RWPE2 (cell line): ENCODE data around the gene IRF2.
A peak's percentile ranks its signal among the peaks of the same experiment; 100 is the strongest.
"Not testable (repeated sequence)": the region's sequence is repeated elsewhere in the genome, so short reads cannot be mapped to it uniquely, and the experiment has no call there.

Experiments used
- ATAC-seq: fragments of 200-7000 bp; cut with Tn5 transposase; 3 replicates; pipeline ENCODE4 v1.9.1; 2021; ENCODE audit warnings: low read depth
- DNase-seq: peaks from one replicate; pipeline ENCODE4 v3.0.0-alpha.2; 2020; ENCODE audit warnings: low spot score
- H3K27ac ChIP-seq: fragments of 450-650 bp; 2 replicates; pipeline ENCODE4 v1.5.1; 2017; ENCODE audit warnings: mild to moderate bottlenecking; ENCODE audit not compliant: poor library complexity, severe bottlenecking
- H3K27me3 ChIP-seq: fragments of 250-450 bp; sonication (Bioruptor Pico); 2 replicates; pipeline ENCODE4 v1.5.1; 2021; ENCODE audit warnings: mild to moderate bottlenecking, moderate library complexity; ENCODE audit not compliant: insufficient read depth, poor library complexity, severe bottlenecking
- H3K36me3 ChIP-seq: fragments of 250-450 bp; sonication (Bioruptor Pico); 2 replicates; pipeline ENCODE4 v1.5.1; 2020; ENCODE audit warnings: low read depth, mild to moderate bottlenecking, moderate library complexity
- H3K4me1 ChIP-seq: fragments of 250-450 bp; sonication (Bioruptor Pico); 2 replicates; pipeline ENCODE4 v1.5.1; 2021; ENCODE audit warnings: mild to moderate bottlenecking, moderate library complexity; ENCODE audit not compliant: insufficient read depth, poor library complexity, severe bottlenecking
- H3K4me3 ChIP-seq: fragments of 250-450 bp; sonication (Bioruptor Pico); 2 replicates; pipeline ENCODE4 v1.5.1; 2021; ENCODE audit warnings: mild to moderate bottlenecking, moderate library complexity; ENCODE audit not compliant: severe bottlenecking
- H3K9me3 ChIP-seq: fragments of 250-450 bp; sonication (Bioruptor Pico); 2 replicates; pipeline ENCODE4 v1.5.1; 2021; ENCODE audit warnings: mild to moderate bottlenecking, moderate library complexity; ENCODE audit not compliant: severe bottlenecking
- TF ChIP-seq, protein P1 (sequence below): fragments of 450-650 bp; IDR thresholded peaks from one replicate; pipeline ENCODE4 v1.5.1; 2017; ENCODE audit warnings: mild to moderate bottlenecking, moderate library complexity; ENCODE audit not compliant: poor library complexity, severe bottlenecking

Gene IRF2

DNA sequence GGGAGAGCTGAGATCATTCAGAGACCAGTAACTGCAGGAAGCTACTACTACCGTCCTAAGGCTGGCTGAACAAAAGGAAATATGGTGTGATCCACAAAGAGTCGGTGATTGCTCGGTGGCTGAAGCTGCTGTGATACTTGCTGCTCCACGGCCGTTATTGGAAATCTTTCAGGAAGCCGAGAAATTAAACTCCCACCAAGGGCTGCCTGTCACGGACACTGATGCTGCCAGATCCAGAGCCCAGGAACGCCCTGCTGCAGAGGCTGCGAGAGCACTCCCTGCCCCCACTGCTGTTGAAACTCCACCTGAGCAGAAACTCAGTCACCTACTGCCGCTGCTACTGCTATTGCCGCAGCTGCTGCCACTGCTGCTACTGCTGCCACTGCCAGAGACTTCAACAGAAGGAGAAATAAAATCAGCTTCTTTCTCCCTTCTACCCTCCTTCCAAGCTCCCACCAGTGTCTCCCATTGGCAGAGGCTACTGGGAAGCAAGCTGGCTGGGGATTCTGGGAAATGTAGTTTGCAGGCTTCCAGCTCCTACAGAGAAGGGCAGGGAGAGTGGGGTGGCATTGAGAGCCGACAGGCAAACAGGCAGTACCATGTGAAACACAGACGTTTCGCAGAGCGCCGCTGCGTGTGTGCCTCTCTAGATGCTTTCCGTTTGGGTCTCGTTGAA is 130.7 kb downstream of the IRF2 start:
- Histone ChIP-seq H3K27ac (no peak overlapping the region), H3K4me1 (peaks cover 9% of the 10 kb centered on the region), H3K9me3 (no peaks in the 10 kb centered on the region), H3K36me3 (no peaks in the 10 kb centered on the region), H3K27me3 (no peaks in the 10 kb centered on the region), H3K4me3 (peak overlapping the region; percentile 39)
- ATAC-seq (peak; percentile 88), DNase-seq (no peak)
- TF ChIP-seq, protein P1, sequence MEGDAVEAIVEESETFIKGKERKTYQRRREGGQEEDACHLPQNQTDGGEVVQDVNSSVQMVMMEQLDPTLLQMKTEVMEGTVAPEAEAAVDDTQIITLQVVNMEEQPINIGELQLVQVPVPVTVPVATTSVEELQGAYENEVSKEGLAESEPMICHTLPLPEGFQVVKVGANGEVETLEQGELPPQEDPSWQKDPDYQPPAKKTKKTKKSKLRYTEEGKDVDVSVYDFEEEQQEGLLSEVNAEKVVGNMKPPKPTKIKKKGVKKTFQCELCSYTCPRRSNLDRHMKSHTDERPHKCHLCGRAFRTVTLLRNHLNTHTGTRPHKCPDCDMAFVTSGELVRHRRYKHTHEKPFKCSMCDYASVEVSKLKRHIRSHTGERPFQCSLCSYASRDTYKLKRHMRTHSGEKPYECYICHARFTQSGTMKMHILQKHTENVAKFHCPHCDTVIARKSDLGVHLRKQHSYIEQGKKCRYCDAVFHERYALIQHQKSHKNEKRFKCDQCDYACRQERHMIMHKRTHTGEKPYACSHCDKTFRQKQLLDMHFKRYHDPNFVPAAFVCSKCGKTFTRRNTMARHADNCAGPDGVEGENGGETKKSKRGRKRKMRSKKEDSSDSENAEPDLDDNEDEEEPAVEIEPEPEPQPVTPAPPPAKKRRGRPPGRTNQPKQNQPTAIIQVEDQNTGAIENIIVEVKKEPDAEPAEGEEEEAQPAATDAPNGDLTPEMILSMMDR: no peak

GRCh38 chr4:184342857-184343237 is 131.5 kb downstream of the IRF2 start:
- H3K4me3 ChIP-seq, H3K4me1 ChIP-seq, H3K27ac ChIP-seq, H3K36me3 ChIP-seq, H3K9me3 ChIP-seq, ATAC-seq, DNase-seq, H3K27me3 ChIP-seq: not testable (repeated sequence)

- Histone ChIP-seq H3K36me3 (no peaks in the 10 kb centered on the region), H3K4me3 (no peak overlapping the region), H3K4me1 (no peaks in the 10 kb centered on the region), H3K27me3 (no peaks in the 10 kb centered on the region), H3K9me3 (peaks cover 4% of the 10 kb centered on the region), H3K27ac (no peak overlapping the region)
- DNase-seq (no peak), ATAC-seq (no peak)
- TF ChIP-seq, protein P1: no peak
Observed at GRCh38 chr4:184342167-184342856, 132.0 kb downstream of the IRF2 start.

GRCh38 chr4:184339398-184340193 is 134.8 kb downstream of the IRF2 start:
- not testable (repeated sequence) for H3K36me3 ChIP-seq, H3K9me3 ChIP-seq, DNase-seq, H3K27me3 ChIP-seq, H3K4me3 ChIP-seq, H3K4me1 ChIP-seq, H3K27ac ChIP-seq, ATAC-seq

GRCh38 chr4:184337907-184338306 is 136.4 kb downstream of the IRF2 start:
- no peak overlapping the region for H3K27ac ChIP-seq
- H3K4me3 ChIP-seq: no peak overlapping the region
- H3K9me3 ChIP-seq: peaks cover 5% of the 10 kb centered on the region
- DNase-seq: no peak
- H3K27me3 ChIP-seq: no peaks in the 10 kb centered on the region
- H3K36me3 ChIP-seq: no peaks in the 10 kb centered on the region
- no peak for ATAC-seq
- TF ChIP-seq, protein P1: no peak
- no peaks in the 10 kb centered on the region for H3K4me1 ChIP-seq
